Stimulated activated CD4-positive, alpha-beta T cell treated with anti-CD3 and anti-CD28 coated beads, Interleukin-4, amount 100 ng/mL, for 48 hours (primary cell): ENCODE results near the gene MC1R.
"Not testable (repeated sequence)": the region's sequence is repeated elsewhere in the genome, so short reads cannot be mapped to it uniquely, and the experiment has no call there.

Experiments
- DNase-seq, 2 donors: peaks; one replicate each; pipeline ENCODE4 v3.0.0-alpha.2; 2020; ENCODE audit warnings: low read depth in 2 of 2

The MC1R gene

GRCh38 chr16:89918453-89919347 lies at the start of gene MC1R:
Gene MC1R (plus strand): TSS chr16:89918862. CDS start chr16:89919259, 397 bp downstream.
- no peak for DNase-seq

GRCh38 chr16:89869911-89870310 lies 48.8 kb upstream of the MC1R start:
- no peak for DNase-seq

- no peak for DNase-seq
These were observed 48.2 kb upstream of the MC1R start for GRCh38 chr16:89870440-89870839.

GRCh38 chr16:89871895-89872294 lies 46.8 kb upstream of the MC1R start:
- DNase-seq: no peak

- DNase-seq: peak; percentile 78 to 85
These were observed 45.3 kb upstream of the MC1R start, which contains the start of gene TCF25 for GRCh38 chr16:89873109-89873971. Gene TCF25 (plus strand): TSS chr16:89873592. CDS start chr16:89873668, 76 bp downstream.

- DNase-seq: peak; percentile 94 to 99
These were observed 44.5 kb upstream of the MC1R start for GRCh38 chr16:89873972-89874689.

GRCh38 chr16:89879123-89879522 lies 39.5 kb upstream of the MC1R start:
- DNase-seq: not testable (repeated sequence)

GRCh38 chr16:89880477-89881367 lies 37.9 kb upstream of the MC1R start:
- DNase-seq: no peak

GRCh38 chr16:89881368-89881730 lies 37.3 kb upstream of the MC1R start:
- no peak for DNase-seq

GRCh38 chr16:89883346-89884040 lies 35.2 kb upstream of the MC1R start:
- DNase-seq: no peak

GRCh38 chr16:89884041-89884421 lies 34.6 kb upstream of the MC1R start:
- DNase-seq: no peak

- DNase-seq: no peak
These were observed 31.4 kb upstream of the MC1R start for GRCh38 chr16:89887243-89887642.

- peak in 1 of 2 donors; percentile 30 for DNase-seq
These were observed 28.5 kb upstream of the MC1R start for GRCh38 chr16:89890200-89890599.

GRCh38 chr16:89890886-89891657 lies 27.6 kb upstream of the MC1R start:
- no peak for DNase-seq

- DNase-seq: no peak
These were observed 26.5 kb upstream of the MC1R start for GRCh38 chr16:89892055-89892630.

- DNase-seq: no peak
These were observed 26.0 kb upstream of the MC1R start for GRCh38 chr16:89892635-89893034.

GRCh38 chr16:89893642-89894548 lies 24.8 kb upstream of the MC1R start:
- DNase-seq: no peak
